IMR-90 (cell line): ENCODE measurements around the gene SMG5. TPM values are rescaled to one million over a fixed set of nuclear protein-coding genes. Genes with fewer than 3 reads are reported as not detected.

Experiments
- ATAC-seq: fragments of 200-7000 bp; cut with Tn5 transposase; 2 replicates; pipeline ENCODE4 v1.9.1; 2020; ENCODE audit warnings: low read depth, mild to moderate bottlenecking, moderate library complexity
- BruUV-seq: library from RNA; stranded (reverse); fragments of 400-500 nt; replicated peaks from 2 replicates; lab custom pipeline; 2021; lab: Mats Ljungman, UMichigan
- CTCF ChIA-PET: fragments of 300-600 bp; formaldehyde crosslinking; extraction: SDS; loops from one replicate; lab custom pipeline; 2021; ENCODE audit warnings: antibody characterized with exemption; lab: Yijun Ruan, JAX
- POLR2A ChIA-PET: fragments of 300-600 bp; sonication (Branson Sonifier 250); formaldehyde crosslinking; loops from one replicate; lab custom pipeline; 2022; ENCODE audit warnings: antibody characterized with exemption; ENCODE audit not compliant: unreplicated experiment; lab: Charles Lee
- DNase-seq: peaks from one replicate; pipeline ENCODE4 v3.0.0; 2013
- H2AFZ ChIP-seq: replicated peaks from 2 replicates; pipeline ENCODE3; 2013; ENCODE audit warnings: low read length, mild to moderate bottlenecking; ENCODE audit not compliant: poor library complexity
- H2AK5ac ChIP-seq: 2 replicates; pipeline ENCODE4 v1.6.1; 2013; ENCODE audit warnings: low read depth, low read length, inconsistent platforms
- H2AK9ac ChIP-seq: replicated peaks from 2 replicates; pipeline ENCODE3; 2013; ENCODE audit warnings: mild to moderate bottlenecking, low read depth, low read length, moderate library complexity; ENCODE audit not compliant: poor library complexity
- H2BK120ac ChIP-seq: 2 replicates; pipeline ENCODE4 v1.6.1; 2013; ENCODE audit warnings: low read depth, low read length, inconsistent platforms
- H2BK15ac ChIP-seq: 3 replicates; pipeline ENCODE4 v1.6.1; 2013; ENCODE audit warnings: low read depth, low read length, inconsistent platforms
- H2BK20ac ChIP-seq: 2 replicates; pipeline ENCODE4 v1.6.1; 2013; ENCODE audit warnings: low read depth, mild to moderate bottlenecking, inconsistent platforms, low read length, moderate library complexity
- H2BK5ac ChIP-seq: 2 replicates; pipeline ENCODE4 v1.6.1; 2013; ENCODE audit warnings: mild to moderate bottlenecking, low read depth, low read length, inconsistent platforms; ENCODE audit not compliant: poor library complexity, severe bottlenecking
- H3K14ac ChIP-seq: replicated peaks from 2 replicates; pipeline ENCODE4 v1.6.1; 2013; ENCODE audit warnings: low read depth, low read length, inconsistent platforms
- H3K18ac ChIP-seq: 2 replicates; pipeline ENCODE4 v1.6.1; 2013; ENCODE audit warnings: low read depth, low read length, control low read depth
- H3K23ac ChIP-seq: 2 replicates; pipeline ENCODE4 v1.6.1; 2013; ENCODE audit warnings: low read depth, low read length, inconsistent platforms
- H3K27ac ChIP-seq: 2 replicates; pipeline ENCODE4 v1.5.1; 2013; ENCODE audit warnings: mild to moderate bottlenecking, control low read depth, low read length; ENCODE audit not compliant: insufficient read depth
- H3K27me3 ChIP-seq: 2 replicates; pipeline ENCODE4 v1.6.1; 2013; ENCODE audit warnings: low read length; ENCODE audit not compliant: control insufficient read depth, insufficient read depth
- H3K36me3 ChIP-seq: 2 replicates; pipeline ENCODE4 v1.6.1; 2013; ENCODE audit warnings: low read length, mixed read lengths; ENCODE audit not compliant: control insufficient read depth, insufficient read depth
- H3K4ac ChIP-seq: 2 replicates; pipeline ENCODE4 v1.6.1; 2013; ENCODE audit warnings: low read depth, low read length, inconsistent platforms
- H3K4me1 ChIP-seq: 2 replicates; pipeline ENCODE4 v1.6.1; 2013; ENCODE audit warnings: low read length, mixed read lengths; ENCODE audit not compliant: control insufficient read depth, insufficient read depth
- H3K4me2 ChIP-seq: 2 replicates; pipeline ENCODE4 v1.6.1; 2013; ENCODE audit warnings: low read depth, mild to moderate bottlenecking, control low read depth, low read length, moderate library complexity
- H3K4me3 ChIP-seq: 2 replicates; pipeline ENCODE4 v1.5.1; 2013; ENCODE audit warnings: low read depth, mild to moderate bottlenecking, control low read depth, low read length, moderate library complexity; ENCODE audit not compliant: insufficient read depth
- H3K56ac ChIP-seq: 2 replicates; pipeline ENCODE4 v1.6.1; 2013; ENCODE audit warnings: low read length, inconsistent platforms; ENCODE audit not compliant: insufficient read depth; ENCODE audit errors: extremely low read depth
- H3K79me1 ChIP-seq, 2 experiments: 2 replicates each; pipeline ENCODE4 v1.6.1; 2013; ENCODE audit warnings: low read length in 2 of 2, inconsistent platforms in 1 of 2, low read depth in 1 of 2
- H3K9ac ChIP-seq: 2 replicates; pipeline ENCODE4 v1.6.1; 2013; ENCODE audit warnings: low read depth, low read length, control low read depth
- H3K9me1 ChIP-seq: 2 replicates; pipeline ENCODE4 v1.6.1; 2013; ENCODE audit warnings: low read length, inconsistent platforms; ENCODE audit not compliant: insufficient read depth
- H3K9me3 ChIP-seq: 2 replicates; pipeline ENCODE4 v1.6.1; 2013; ENCODE audit warnings: low read length; ENCODE audit not compliant: control insufficient read depth, insufficient read depth
- H4K20me1 ChIP-seq: 2 replicates; pipeline ENCODE4 v1.6.1; 2013; ENCODE audit warnings: low read length, inconsistent platforms; ENCODE audit not compliant: insufficient read depth
- H4K5ac ChIP-seq: 2 replicates; pipeline ENCODE4 v1.6.1; 2013; ENCODE audit warnings: mild to moderate bottlenecking, low read depth, low read length, control low read depth
- H4K8ac ChIP-seq, 2 experiments: 2 replicates each; pipeline ENCODE4 v1.6.1; 2013; ENCODE audit warnings: low read depth in 2 of 2, low read length in 2 of 2, control low read depth in 1 of 2, inconsistent platforms in 1 of 2
- H4K91ac ChIP-seq: 2 replicates; pipeline ENCODE4 v1.6.1; 2013; ENCODE audit warnings: low read depth, low read length, inconsistent platforms; ENCODE audit not compliant: insufficient read depth
- BHLHE40 ChIP-seq: fragments of 150-350 bp; IDR thresholded peaks from 2 replicates; pipeline ENCODE4 v1.6.1; 2016; ENCODE audit warnings: mild to moderate bottlenecking, low read depth, low read length
- CEBPB ChIP-seq: IDR thresholded peaks from 2 replicates; pipeline ENCODE4 v1.6.1; 2012; ENCODE audit warnings: low read depth, low read length, improper control_type of control experiment
- RCOR1 ChIP-seq: IDR thresholded peaks from 2 replicates; pipeline ENCODE4 v1.6.1; 2012; ENCODE audit warnings: mild to moderate bottlenecking, low read length, improper control_type of control experiment; ENCODE audit not compliant: insufficient replicate concordance
- RFX5 ChIP-seq: IDR thresholded peaks from 2 replicates; pipeline ENCODE4 v1.8.0; 2012; ENCODE audit warnings: low read depth, mild to moderate bottlenecking, low read length, moderate library complexity
- SMC3 ChIP-seq: fragments of 150-350 bp; IDR thresholded peaks from 2 replicates; pipeline ENCODE4 v1.6.1; 2016; ENCODE audit warnings: low read depth, mild to moderate bottlenecking, antibody characterized with exemption, low read length, moderate library complexity
- WGBS, 2 experiments: methylation state at CpG; one replicate each; pipeline versions ENCODE4 v1.1.5 to v1.1.7; 2013; ENCODE audit warnings: missing lambda C conversion rate in 2 of 2; ENCODE audit not compliant: insufficient read length in 1 of 2; ENCODE audit errors: extremely low coverage in 2 of 2; 5-methylcytosine and 5-hydroxymethylcytosine counted together
- dilution Hi-C: fragments of 300-500 bp; cut with HindIII; formaldehyde crosslinking; loops from one replicate; pipeline ENCODE4 v1.14.3; 2018; ENCODE audit warnings: low sequenced_read_pairs; ENCODE audit not compliant: unreplicated experiment
- in situ Hi-C: fragments of 300-500 bp; cut with MboI; formaldehyde crosslinking; loops from 3 replicates; pipeline ENCODE4 v1.14.3; 2019; ENCODE audit warnings: low sequenced_read_pairs, inconsistent platforms, mixed read lengths
- intact Hi-C: fragments of 100-400 bp; cut with micrococcal nuclease; formaldehyde crosslinking; loops from 2 replicates; pipeline ENCODE4 v1.10.0; 2022
- polyA plus RNA-seq, 3 experiments: library from polyadenylated mRNA; depleted of rRNA; stranded (reverse); fragments of >200 nt; gene quantifications; 2 replicates each; pipeline ENCODE4 v1.2.3, GENCODE V29; 2012; ENCODE audit warnings: low replicate concordance in 1 of 3
- total RNA-seq: library from RNA; depleted of rRNA; stranded (reverse); fragments of >200 nt; gene quantifications from 2 replicates; pipeline ENCODE4 v1.2.3, GENCODE V29; 2012

SMG5 gene
- total and polyA plus RNA-seq, 2 of the 4 experiments (the other 2 are of a cell fraction) = 34.7 to 37.3 TPM

- BruUV-seq = no TSS peak
- no peak for ATAC-seq
- TF ChIP-seq CEBPB (no peak), RCOR1 (no peak), SMC3 (no peak), RFX5 (no peak), BHLHE40 (no peak)
Measured at GRCh38 chr1:156226116-156226538, 56.5 kb downstream of the SMG5 start.

More at GRCh38 chr1:156226116-156226538, 56.5 kb downstream of the SMG5 start:
- Histone ChIP-seq H2AK9ac (no peak overlapping the region), H3K4me1 (peaks cover 4% of the 10 kb centered on the region; the same call in 1 of the 2 replicates), H3K4me2 (no peak overlapping the region), H3K36me3 (peaks cover 24% of the 10 kb centered on the region), H3K27ac (no peak overlapping the region), H3K27me3 (no peaks in the 10 kb centered on the region), H3K14ac (no peak overlapping the region), H3K9me3 (no peaks in the 10 kb centered on the region), H2BK120ac (no peak overlapping the region), H4K8ac (no peak overlapping the region), H2AFZ (no peak overlapping the region), H4K20me1 (no peaks in the 10 kb centered on the region), H3K9me1 (peaks cover 4% of the 10 kb centered on the region), H2AK5ac (no peak overlapping the region), H3K4ac (no peak overlapping the region), H3K18ac (no peak overlapping the region), H3K4me3 (no peak overlapping the region), H4K5ac (no peak overlapping the region), H2BK5ac (no peak overlapping the region), H3K23ac (no peak overlapping the region), H3K9ac (no peak overlapping the region), H2BK15ac (no peak overlapping the region), H4K91ac (no peak overlapping the region), H3K79me1 (peaks cover 6 to 18% of the 10 kb centered on the region in 2 experiments), H2BK20ac (no peak overlapping the region), H3K56ac (no peak overlapping the region)
- no peak for DNase-seq
- POLR2A ChIA-PET = no interaction called here
- in situ Hi-C loops (loop anchor here (5.0 kb wide), 1 partner anchor 79 kb away; no protein-coding TSS in a partner anchor), intact Hi-C loops (no loop called here), dilution Hi-C loops (no loop called here)
- WGBS, 2 experiments = no CpG with 5 or more reads among the region's 2 CpGs
- CTCF ChIA-PET = interaction anchor here (1.1 to 1.9 kb wide), 3 partner anchors 13 to 135 kb away, joined by 4 to 11 read pairs (median 6); partner anchors contain the start of gene PMF1
